Panc1 (cell line): ENCODE data around the gene CAPZA3. TPM values are rescaled to one million over a fixed set of nuclear protein-coding genes. Genes with fewer than 3 reads are reported as not detected.
A peak's percentile ranks its signal among the peaks of the same experiment; 100 is the strongest.

ENCODE experiments used
- ATAC-seq: fragments of 200-7000 bp; cut with Tn5 transposase; 2 replicates; pipeline ENCODE4 v1.9.1; 2020; ENCODE audit warnings: mild to moderate bottlenecking, moderate library complexity
- BruUV-seq: library from RNA; stranded (reverse); fragments of 400-500 nt; replicated peaks from 2 replicates; lab custom pipeline; 2021; lab: Mats Ljungman, UMichigan
- CTCF ChIA-PET: fragments of 300-600 bp; sonication (Branson Sonifier 250); formaldehyde crosslinking; loops from one replicate; lab custom pipeline; 2022; ENCODE audit warnings: antibody characterized with exemption; lab: Charles Lee
- POLR2A ChIA-PET: fragments of 300-600 bp; sonication (Branson Sonifier 250); formaldehyde crosslinking; loops from one replicate; lab custom pipeline; 2022; ENCODE audit warnings: antibody characterized with exemption; lab: Charles Lee
- DNase-seq: peaks from one replicate; pipeline ENCODE4 v3.0.0-alpha.2; 2010; ENCODE audit warnings: low read depth, low spot score
- H3K27ac ChIP-seq: 2 replicates; pipeline ENCODE4 v1.5.1; 2011; ENCODE audit warnings: mild to moderate bottlenecking, low read length, inconsistent platforms
- H3K27me3 ChIP-seq: fragments of 200-500 bp; sonication (Bioruptor generic); 2 replicates; pipeline ENCODE4 v1.6.0; 2014; ENCODE audit warnings: low read length, inconsistent platforms; ENCODE audit not compliant: control insufficient read depth, insufficient read depth
- H3K36me3 ChIP-seq: fragments of 200-500 bp; sonication (Bioruptor generic); 2 replicates; pipeline ENCODE4 v1.5.1; 2014; ENCODE audit warnings: inconsistent platforms, mild to moderate bottlenecking, low read length, moderate library complexity; ENCODE audit not compliant: control insufficient read depth, insufficient read depth
- H3K4me1 ChIP-seq: 2 replicates; pipeline ENCODE4 v1.5.1; 2011; ENCODE audit warnings: inconsistent platforms, mild to moderate bottlenecking, low read length, moderate library complexity; ENCODE audit not compliant: control insufficient read depth, insufficient read depth
- H3K4me3 ChIP-seq, 2 experiments: 2 replicates each; pipeline ENCODE4 v1.5.1; 2011 to 2012; ENCODE audit warnings: low read depth in 2 of 2, low read length in 2 of 2, mild to moderate bottlenecking in 2 of 2, inconsistent platforms in 1 of 2, moderate library complexity in 1 of 2
- H3K9me3 ChIP-seq: fragments of 200-500 bp; sonication (Bioruptor generic); 2 replicates; pipeline ENCODE4 v1.5.1; 2014; ENCODE audit warnings: low read depth, mild to moderate bottlenecking, inconsistent platforms, low read length, moderate library complexity; ENCODE audit not compliant: control insufficient read depth, insufficient read depth
- CTCF ChIP-seq: fragments of 450-650 bp; IDR thresholded peaks from 2 replicates; pipeline ENCODE4 v1.5.1; 2017; ENCODE audit warnings: mild to moderate bottlenecking
- POLR2AphosphoS5 ChIP-seq: IDR thresholded peaks from 2 replicates; pipeline ENCODE4 v1.6.1; 2012; ENCODE audit warnings: mild to moderate bottlenecking, low read depth, low read length, moderate library complexity
- REST ChIP-seq, 2 experiments: IDR thresholded peaks; 2 replicates each; pipeline ENCODE4 v1.6.1; 2011 to 2012; ENCODE audit warnings: low read depth in 2 of 2, control low read depth in 1 of 2, low read length in 1 of 2, mild to moderate bottlenecking in 1 of 2, moderate library complexity in 1 of 2; ENCODE audit not compliant: insufficient read depth in 1 of 2
- SIN3A ChIP-seq: IDR thresholded peaks from 2 replicates; pipeline ENCODE4 v1.6.1; 2012; ENCODE audit warnings: low read depth, mild to moderate bottlenecking, low read length, moderate library complexity, borderline replicate concordance; ENCODE audit not compliant: insufficient read depth
- TCF7L2 ChIP-seq: IDR thresholded peaks from 2 replicates; pipeline ENCODE4 v1.6.1; 2011; ENCODE audit warnings: mild to moderate bottlenecking, low read depth, low read length, inconsistent platforms
- in situ Hi-C: cut with HindIII; loops from 2 replicates; pipeline ENCODE4 v1.10.0; 2016; ENCODE audit warnings: low sequenced_read_pairs, low pct_unique_long_range_greater_than_20kb
- intact Hi-C: fragments of 100-400 bp; cut with micrococcal nuclease; formaldehyde crosslinking; loops from one replicate; pipeline ENCODE4 v1.10.0; 2022; ENCODE audit not compliant: unreplicated experiment
- total RNA-seq: library from RNA; stranded (reverse); gene quantifications from one replicate; pipeline ENCODE4 v1.2.1, GENCODE V29; 2021; ENCODE audit not compliant: unreplicated experiment

CAPZA3 gene
- total RNA-seq, 1 experiment from 2014 or later, result not detected

DNA sequence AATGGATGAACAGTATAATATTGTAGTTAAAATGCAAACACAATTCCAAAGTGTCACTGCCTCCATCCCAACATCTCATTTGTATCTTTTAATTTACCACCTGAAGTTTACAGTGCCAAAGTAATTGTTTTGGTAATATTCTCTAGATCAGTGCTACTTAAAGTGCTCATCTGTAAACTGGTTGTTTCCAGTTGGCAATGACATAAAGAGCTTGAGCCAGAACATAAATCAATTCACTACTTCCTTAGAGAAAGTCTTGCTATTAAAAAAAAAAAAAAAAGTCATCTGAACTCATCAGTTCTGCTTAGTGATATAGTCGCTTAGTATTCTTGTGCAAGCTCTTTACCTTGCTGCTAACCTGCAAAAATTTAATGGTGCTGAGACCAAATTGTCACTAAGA is 16.5 kb upstream of the CAPZA3 start:
- in situ Hi-C loops, result no loop called here
- Histone ChIP-seq H3K27me3 (no peaks in the 10 kb centered on the region), H3K9me3 (no peaks in the 10 kb centered on the region), H3K36me3 (no peaks in the 10 kb centered on the region), H3K27ac (no peak overlapping the region), H3K4me3 (no peak overlapping the region), H3K4me1 (no peaks in the 10 kb centered on the region)
- BruUV-seq, result no TSS peak
- intact Hi-C loops, result no loop called here
- ATAC-seq (no peak), DNase-seq (no peak)
- POLR2A ChIA-PET, result no interaction called here
- CTCF ChIA-PET, result no interaction called here
- no peak for TF ChIP-seq SIN3A
- no peak for TF ChIP-seq POLR2AphosphoS5
- no peak for TF ChIP-seq REST (IDR thresholded peaks at IDR 0.05; ENCODE audit: insufficient read depth in 1 of 2, low read depth in 2 of 2, low read length in 1 of 2)
- TF ChIP-seq CTCF, result no peak
- TF ChIP-seq TCF7L2, result no peak

DNA sequence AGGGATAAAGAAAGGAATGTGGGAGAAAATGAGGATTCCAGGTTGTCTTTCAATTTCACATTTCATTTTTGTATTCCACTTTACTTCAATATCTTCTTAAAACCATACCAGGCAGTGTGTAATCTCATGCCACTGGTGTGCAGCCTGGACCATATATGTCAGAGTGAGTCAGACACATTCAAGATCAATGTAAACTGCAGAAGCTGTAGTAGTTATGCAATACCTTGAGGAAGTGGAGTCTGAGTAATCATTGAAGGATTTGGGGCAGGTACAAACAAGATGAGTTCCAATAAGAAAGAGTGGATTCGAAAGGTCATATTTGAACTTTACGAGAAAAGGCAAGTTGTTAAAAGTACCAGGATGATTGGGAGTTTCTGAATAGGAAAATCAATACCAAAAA is 14.2 kb upstream of the CAPZA3 start:
- CTCF ChIA-PET, result no interaction called here

More for the DNA sequence above, 14.2 kb upstream of the CAPZA3 start:
- ATAC-seq (no peak), DNase-seq (peak; percentile 4)
- in situ Hi-C loops, result no loop called here
- H3K36me3 ChIP-seq, result no peaks in the 10 kb centered on the region
- H3K27ac ChIP-seq, result no peak overlapping the region
- H3K9me3 ChIP-seq, result no peaks in the 10 kb centered on the region
- TF ChIP-seq SIN3A, result no peak
- no peak for TF ChIP-seq CTCF
- no peak for TF ChIP-seq POLR2AphosphoS5
- no peak for TF ChIP-seq TCF7L2
- TF ChIP-seq REST (IDR thresholded peaks at IDR 0.05; ENCODE audit: insufficient read depth in 1 of 2, low read depth in 2 of 2, low read length in 1 of 2), result no peak
- no peak overlapping the region for H3K4me3 ChIP-seq
- no peaks in the 10 kb centered on the region for H3K27me3 ChIP-seq
- intact Hi-C loops, result no loop called here
- BruUV-seq, result no TSS peak
- no peaks in the 10 kb centered on the region for H3K4me1 ChIP-seq
- POLR2A ChIA-PET, result no interaction called here
